Measurements from ENCODE around the gene ELANE. TPM values are rescaled to one million over a fixed set of nuclear protein-coding genes. Genes with fewer than 3 reads are reported as not detected.

The ELANE gene
- total and polyA plus RNA-seq, 4 donors = 1.4 to 21.0 (median 9.3) TPM

DNA sequence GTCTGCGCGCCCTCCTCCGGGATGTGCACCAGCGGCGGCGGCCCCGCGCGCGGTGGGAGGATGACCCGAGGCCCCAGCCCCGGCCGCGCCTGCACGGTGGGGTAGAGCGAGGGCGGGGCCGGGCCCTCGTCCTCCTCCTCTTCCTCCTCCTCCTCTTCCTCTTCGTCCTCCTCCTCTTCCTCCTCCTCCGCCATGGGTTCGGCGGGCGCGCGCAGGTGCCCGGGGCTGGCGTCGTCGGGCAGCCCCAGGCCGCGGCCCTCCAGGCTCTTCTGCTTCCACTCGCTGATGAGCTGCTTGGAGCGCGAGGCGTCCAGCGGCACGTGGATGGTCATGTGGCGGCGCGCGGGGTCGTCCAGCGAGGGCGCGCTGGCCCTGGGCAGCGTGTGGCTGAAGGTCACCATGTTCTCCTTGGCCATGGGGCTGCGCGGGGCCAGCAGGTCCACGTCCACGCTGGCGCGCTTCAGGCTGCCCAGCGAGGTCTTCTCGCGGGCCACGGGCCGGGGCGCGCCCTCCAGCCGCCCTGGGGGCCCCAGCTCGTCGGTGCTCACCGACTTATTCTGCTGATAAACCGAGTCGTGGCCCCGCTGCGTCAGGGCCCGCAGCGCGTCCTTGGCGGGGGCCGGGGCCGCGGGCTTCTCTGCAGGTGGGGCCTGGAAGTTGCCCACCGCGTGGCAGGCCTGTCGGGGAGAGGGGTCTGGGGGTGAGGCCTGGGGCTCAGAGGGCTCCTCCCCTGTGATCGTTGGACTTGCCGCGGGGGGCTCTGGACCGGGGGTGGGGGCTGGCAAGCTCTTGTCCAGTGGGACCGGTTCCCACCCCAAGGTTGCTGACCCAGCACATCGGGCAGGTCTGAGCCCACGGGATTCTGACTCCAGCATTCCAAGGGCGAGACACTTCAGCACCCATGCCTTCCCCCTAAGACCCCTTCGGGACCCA lies 38.6 kb upstream of the ELANE start:
- Histone ChIP-seq H3K27me3 (ENCODE audit: control insufficient read depth in 3 of 3, insufficient read depth in 3 of 3, low read length in 2 of 3) (no peaks in the 10 kb centered on the region), H3K4me1 (ENCODE audit: control insufficient read depth in 5 of 5, insufficient read depth in 5 of 5, low read length in 5 of 5) (no peaks in the 10 kb centered on the region), H3K9ac (ENCODE audit: insufficient read depth in 1 of 2, low read length in 2 of 2) (no peak overlapping the region), H3K9me3 (ENCODE audit: control insufficient read depth in 4 of 4, insufficient read depth in 3 of 4, low read length in 3 of 4) (no peaks in the 10 kb centered on the region), H3K27ac (ENCODE audit: low read depth in 1 of 2, low read length in 1 of 2) (no peak overlapping the region), H3K36me3 (ENCODE audit: control insufficient read depth in 4 of 4, insufficient read depth in 4 of 4, low read length in 4 of 4) (peaks cover 13 to 42% (median 24%) of the 10 kb centered on the region in 4 donors), H3K4me3 (no peak overlapping the region)
- ATAC-seq (ENCODE audit: insufficient read depth, low FRiP score) = no peak
- TF ChIP-seq, protein P1, sequence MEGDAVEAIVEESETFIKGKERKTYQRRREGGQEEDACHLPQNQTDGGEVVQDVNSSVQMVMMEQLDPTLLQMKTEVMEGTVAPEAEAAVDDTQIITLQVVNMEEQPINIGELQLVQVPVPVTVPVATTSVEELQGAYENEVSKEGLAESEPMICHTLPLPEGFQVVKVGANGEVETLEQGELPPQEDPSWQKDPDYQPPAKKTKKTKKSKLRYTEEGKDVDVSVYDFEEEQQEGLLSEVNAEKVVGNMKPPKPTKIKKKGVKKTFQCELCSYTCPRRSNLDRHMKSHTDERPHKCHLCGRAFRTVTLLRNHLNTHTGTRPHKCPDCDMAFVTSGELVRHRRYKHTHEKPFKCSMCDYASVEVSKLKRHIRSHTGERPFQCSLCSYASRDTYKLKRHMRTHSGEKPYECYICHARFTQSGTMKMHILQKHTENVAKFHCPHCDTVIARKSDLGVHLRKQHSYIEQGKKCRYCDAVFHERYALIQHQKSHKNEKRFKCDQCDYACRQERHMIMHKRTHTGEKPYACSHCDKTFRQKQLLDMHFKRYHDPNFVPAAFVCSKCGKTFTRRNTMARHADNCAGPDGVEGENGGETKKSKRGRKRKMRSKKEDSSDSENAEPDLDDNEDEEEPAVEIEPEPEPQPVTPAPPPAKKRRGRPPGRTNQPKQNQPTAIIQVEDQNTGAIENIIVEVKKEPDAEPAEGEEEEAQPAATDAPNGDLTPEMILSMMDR (IDR thresholded peaks at IDR 0.05; ENCODE audit: control extremely low read depth, extremely low read depth) = no peak
- WGBS, 2 donors = 93 to 95% methylated on average over 84 to 87 of the region's 87 CpGs
- DNase-seq = no peak

GRCh38 chr19:814152-815078 lies 37.7 kb upstream of the ELANE start:
- TF ChIP-seq, protein P1 (IDR thresholded peaks at IDR 0.05; ENCODE audit: control extremely low read depth, extremely low read depth) = no peak
- no peaks in the 10 kb centered on the region for H3K27me3 ChIP-seq (ENCODE audit: control insufficient read depth in 3 of 3, insufficient read depth in 3 of 3, low read length in 2 of 3)
- no peaks in the 10 kb centered on the region for H3K4me1 ChIP-seq (ENCODE audit: control insufficient read depth in 5 of 5, insufficient read depth in 5 of 5, low read length in 5 of 5)
- no peak overlapping the region for H3K4me3 ChIP-seq
- H3K9me3 ChIP-seq (ENCODE audit: control insufficient read depth in 4 of 4, insufficient read depth in 3 of 4, low read length in 3 of 4) = no peaks in the 10 kb centered on the region
- no peak overlapping the region for H3K9ac ChIP-seq (ENCODE audit: insufficient read depth in 1 of 2, low read length in 2 of 2)
- peaks cover 12 to 39% (median 21%) of the 10 kb centered on the region in 4 donors for H3K36me3 ChIP-seq (ENCODE audit: control insufficient read depth in 4 of 4, insufficient read depth in 4 of 4, low read length in 4 of 4)
- DNase-seq (no peak), ATAC-seq (ENCODE audit: insufficient read depth, low FRiP score) (no peak)
- 86 to 92% methylated on average over 45 to 49 of the region's 49 CpGs for WGBS, 2 donors
- H3K27ac ChIP-seq (ENCODE audit: low read depth in 1 of 2, low read length in 1 of 2) = no peak overlapping the region

GRCh38 chr19:815079-815774 lies 36.9 kb upstream of the ELANE start:
- ATAC-seq (ENCODE audit: insufficient read depth, low FRiP score) (no peak), DNase-seq (no peak)
- Histone ChIP-seq H3K4me3 (no peak overlapping the region), H3K9me3 (ENCODE audit: control insufficient read depth in 4 of 4, insufficient read depth in 3 of 4, low read length in 3 of 4) (no peaks in the 10 kb centered on the region), H3K36me3 (ENCODE audit: control insufficient read depth in 4 of 4, insufficient read depth in 4 of 4, low read length in 4 of 4) (peaks cover 5 to 32% (median 17%) of the 10 kb centered on the region in 4 donors), H3K27me3 (ENCODE audit: control insufficient read depth in 3 of 3, insufficient read depth in 3 of 3, low read length in 2 of 3) (no peaks in the 10 kb centered on the region), H3K4me1 (ENCODE audit: control insufficient read depth in 5 of 5, insufficient read depth in 5 of 5, low read length in 5 of 5) (no peaks in the 10 kb centered on the region), H3K9ac (ENCODE audit: insufficient read depth in 1 of 2, low read length in 2 of 2) (no peak overlapping the region), H3K27ac (ENCODE audit: low read depth in 1 of 2, low read length in 1 of 2) (no peak overlapping the region)
- WGBS, 2 donors = 85 to 92% methylated on average over 45 to 47 of the region's 47 CpGs
- TF ChIP-seq, protein P1 (IDR thresholded peaks at IDR 0.05; ENCODE audit: control extremely low read depth, extremely low read depth) = no peak
